GM19324 (cell line): Measurements from ENCODE around the gene HEPN1.
"Not testable (repeated sequence)": the region's sequence is repeated elsewhere in the genome, so short reads cannot be mapped to it uniquely, and the experiment has no call there.

ENCODE experiments used
- ATAC-seq: cut with Tn5 transposase; IDR thresholded peaks from one replicate; pipeline ENCODE4 v1.9.1; 2021; ENCODE audit warnings: mild to moderate bottlenecking, moderate library complexity; ENCODE audit not compliant: unreplicated experiment, low FRiP score

The HEPN1 gene

GRCh38 chr11:124938206-124938765 lies 19.2 kb downstream of the HEPN1 start:
- no peak for ATAC-seq

- no peak for ATAC-seq
These were observed 19.9 kb downstream of the HEPN1 start for GRCh38 chr11:124938970-124939369.

GRCh38 chr11:124941703-124942102 lies 22.7 kb downstream of the HEPN1 start:
- no peak for ATAC-seq

- ATAC-seq = no peak
These were observed 23.6 kb downstream of the HEPN1 start for GRCh38 chr11:124942466-124943253.

GRCh38 chr11:124943254-124943616 lies 24.2 kb downstream of the HEPN1 start:
- no peak for ATAC-seq

- ATAC-seq = no peak
These were observed 24.7 kb downstream of the HEPN1 start for GRCh38 chr11:124943741-124944140.

- ATAC-seq = no peak
These were observed 25.5 kb downstream of the HEPN1 start for GRCh38 chr11:124944565-124944964.

- no peak for ATAC-seq
These were observed 26.8 kb downstream of the HEPN1 start for GRCh38 chr11:124945826-124946225.

GRCh38 chr11:124946735-124947141 lies 27.7 kb downstream of the HEPN1 start:
- no peak for ATAC-seq

- no peak for ATAC-seq
These were observed 31.7 kb downstream of the HEPN1 start for GRCh38 chr11:124950601-124951330.

- no peak for ATAC-seq
These were observed 32.3 kb downstream of the HEPN1 start for GRCh38 chr11:124951341-124951740.

GRCh38 chr11:124953753-124954589 lies 34.9 kb downstream of the HEPN1 start, which contains the start of gene CCDC15:
TSS of gene CCDC15 (plus strand) at chr11:124954202. CDS start at chr11:124954733, 531 bp downstream.
- ATAC-seq = peak; percentile 100

- ATAC-seq = no peak
These were observed 35.5 kb downstream of the HEPN1 start for GRCh38 chr11:124954590-124954955.

GRCh38 chr11:124955035-124955434 lies 36.0 kb downstream of the HEPN1 start:
- no peak for ATAC-seq

GRCh38 chr11:124961972-124962609 lies 43.0 kb downstream of the HEPN1 start:
- no peak for ATAC-seq

GRCh38 chr11:124968197-124968596 lies 49.1 kb downstream of the HEPN1 start:
- ATAC-seq = not testable (repeated sequence)
